HG03097 (cell line): ENCODE measurements around the gene PNN.
"Not testable (repeated sequence)": the region's sequence is repeated elsewhere in the genome, so short reads cannot be mapped to it uniquely, and the experiment has no call there.

ENCODE experiments used
- ATAC-seq: cut with Tn5 transposase; IDR thresholded peaks from one replicate; pipeline ENCODE4 v1.9.1; 2021; ENCODE audit not compliant: unreplicated experiment, low FRiP score

The PNN gene

GRCh38 chr14:39174560-39175444 is at the start of gene PNN:
PNN (plus strand) TSS chr14:39175254; CDS start chr14:39175280, 26 bp downstream.
- peak; percentile 94 for ATAC-seq

GRCh38 chr14:39137835-39138234 is 37.2 kb upstream of the PNN start:
- ATAC-seq, result not testable (repeated sequence)

DNA sequence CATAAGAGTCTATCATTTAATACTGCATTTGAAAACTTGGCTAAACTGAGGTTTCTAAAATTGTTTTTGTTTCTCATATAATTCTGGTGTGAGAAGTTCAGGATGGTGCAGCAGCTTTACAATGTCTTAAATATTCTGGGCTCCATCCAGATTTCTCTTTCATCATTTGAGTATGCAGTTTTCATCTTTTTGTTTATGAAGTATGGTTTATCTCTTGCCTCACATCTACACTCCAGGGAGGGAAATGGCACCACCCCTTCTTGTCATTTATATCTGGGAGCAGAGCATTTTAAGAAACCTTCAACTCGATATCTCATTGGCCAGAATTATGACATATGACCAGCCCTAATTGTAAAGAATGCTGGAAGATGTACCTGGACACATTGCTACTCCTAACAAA is 36.6 kb upstream of the PNN start:
- ATAC-seq, result no peak

DNA sequence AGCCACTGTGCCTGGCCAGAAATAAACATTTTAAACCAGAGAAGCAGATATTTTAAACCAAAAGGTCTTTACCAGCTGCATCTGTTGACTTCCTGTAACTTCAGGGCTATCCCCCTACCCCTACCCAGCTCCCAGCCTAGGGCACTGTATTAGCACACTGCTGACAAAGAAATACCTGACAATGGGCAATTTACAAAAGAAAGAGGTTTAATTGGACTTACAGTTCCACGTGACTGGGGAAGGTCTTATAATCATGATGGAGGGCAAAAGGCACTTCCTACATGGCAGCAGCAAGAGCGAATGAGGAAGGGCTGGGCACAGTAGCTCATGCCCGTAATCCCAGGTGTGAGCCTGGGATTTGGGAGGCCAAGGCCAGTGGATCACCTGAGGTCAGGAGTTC is 34.9 kb upstream of the PNN start:
- ATAC-seq, result no peak

GRCh38 chr14:39141623-39142022 is 33.4 kb upstream of the PNN start:
- not testable (repeated sequence) for ATAC-seq

GRCh38 chr14:39143226-39143625 is 31.8 kb upstream of the PNN start:
- ATAC-seq, result not testable (repeated sequence)

DNA sequence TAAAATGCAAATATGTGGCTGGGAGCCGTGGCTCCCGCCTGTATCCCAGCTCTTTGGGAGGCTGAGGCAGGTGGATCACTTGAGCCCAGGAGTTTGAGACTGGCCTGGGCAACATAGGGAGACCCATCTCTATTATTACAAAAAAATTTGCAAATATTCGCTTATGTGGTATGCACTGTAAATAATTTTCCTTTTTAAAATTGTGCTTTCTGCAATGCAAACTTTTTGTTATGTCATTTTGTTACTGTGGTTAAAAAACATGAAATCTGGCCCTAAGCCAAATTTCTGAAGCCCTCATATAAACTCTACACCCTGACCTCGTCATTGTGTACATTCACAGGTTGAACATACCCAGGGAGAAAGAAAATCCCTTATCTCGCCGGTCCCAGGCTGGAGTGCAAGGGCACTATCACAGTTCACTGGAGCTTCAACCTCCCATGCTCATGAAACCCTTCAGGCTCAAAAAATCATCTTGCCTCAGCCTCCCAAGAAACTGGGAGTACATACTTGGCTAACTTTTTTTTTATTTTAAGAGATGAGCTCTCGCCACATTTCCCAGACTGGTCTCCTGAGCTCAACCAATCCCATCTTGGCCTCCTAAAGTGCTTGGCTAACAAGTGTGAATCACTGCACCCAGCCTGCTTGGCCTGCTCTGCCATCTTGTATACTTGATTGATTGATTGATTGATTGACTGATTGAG is 29.6 kb upstream of the PNN start:
- no peak for ATAC-seq

DNA sequence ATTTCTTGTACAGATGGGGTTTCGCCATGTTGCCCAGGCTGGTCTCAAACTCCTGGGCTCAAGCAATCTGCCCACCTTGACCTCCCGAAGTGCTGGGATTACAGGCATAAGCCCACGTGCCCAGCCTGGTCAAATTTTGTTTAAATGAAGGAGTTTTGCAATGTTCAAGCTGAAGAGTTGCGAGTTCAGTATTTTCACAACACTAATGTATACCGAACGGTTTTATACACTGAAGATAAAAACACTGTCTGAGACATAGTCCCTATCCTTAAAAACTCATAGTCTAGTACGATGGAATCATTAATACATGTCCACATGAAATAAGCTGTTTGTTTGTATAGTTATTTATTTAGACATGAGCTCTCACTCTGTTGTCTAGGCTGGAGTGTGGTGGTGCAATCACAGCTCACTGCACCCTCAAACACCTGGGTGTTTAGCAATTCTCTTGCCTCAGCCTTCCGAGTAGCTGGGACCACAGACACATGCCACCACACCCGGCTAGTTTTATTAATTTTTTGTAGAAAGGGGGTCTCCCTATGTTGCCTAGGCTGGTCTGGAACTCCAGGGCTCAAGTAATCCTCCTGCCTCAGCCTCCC is 20.4 kb upstream of the PNN start:
- no peak for ATAC-seq

DNA sequence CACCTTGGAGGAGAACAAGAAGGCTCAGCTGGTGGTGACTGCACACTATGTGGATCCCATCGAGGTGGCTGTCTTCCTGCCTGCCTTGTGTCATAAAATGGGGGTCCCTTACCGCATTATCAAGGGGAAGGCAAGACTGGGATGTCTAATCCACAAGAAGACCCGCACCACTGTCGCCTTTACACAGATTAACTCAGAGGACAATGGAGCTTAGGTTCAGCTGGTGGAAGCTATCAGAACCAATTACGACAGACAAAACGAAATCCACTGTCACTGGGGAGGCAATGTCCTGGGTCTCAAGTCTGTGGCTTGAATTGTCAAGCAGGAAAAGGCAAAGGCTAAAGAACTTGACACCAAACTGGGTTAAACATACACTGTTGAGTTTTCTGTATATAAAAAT is 17.6 kb upstream of the PNN start:
- no peak for ATAC-seq

GRCh38 chr14:39158222-39158858 is 16.7 kb upstream of the PNN start:
- no peak for ATAC-seq

GRCh38 chr14:39160494-39160893 is 14.6 kb upstream of the PNN start:
- no peak for ATAC-seq

- ATAC-seq, result not testable (repeated sequence)
Measured at GRCh38 chr14:39167797-39168320, 7.2 kb upstream of the PNN start.

- ATAC-seq, result no peak
Measured at GRCh38 chr14:39168591-39168990, 6.5 kb upstream of the PNN start.

- no peak for ATAC-seq
Measured at GRCh38 chr14:39169541-39169900, 5.5 kb upstream of the PNN start.

- ATAC-seq, result no peak
Measured at GRCh38 chr14:39173198-39173597, 1.9 kb upstream of the PNN start.

GRCh38 chr14:39175445-39176262 is 600 bp downstream of the PNN start:
- no peak for ATAC-seq

- no peak for ATAC-seq
Measured at GRCh38 chr14:39176263-39177167, 1.5 kb downstream of the PNN start.

GRCh38 chr14:39177168-39177545 is 2.1 kb downstream of the PNN start:
- ATAC-seq, result no peak

- no peak for ATAC-seq
Measured at GRCh38 chr14:39179042-39179441, 4.0 kb downstream of the PNN start.
